Hepatocyte (in vitro differentiated cells): Measurements from ENCODE around the gene PTPRN. TPM values are rescaled to one million over a fixed set of nuclear protein-coding genes. Genes with fewer than 3 reads are reported as not detected.
"Not testable (repeated sequence)": the region's sequence is repeated elsewhere in the genome, so short reads cannot be mapped to it uniquely, and the experiment has no call there.

Source experiments
- DNase-seq: peaks from one replicate; pipeline ENCODE4 v3.0.0-alpha.2; 2016; ENCODE audit warnings: low spot score
- H2AFZ ChIP-seq: fragments of 200-600 bp; sonication (generic); 2 replicates; pipeline ENCODE4 v1.6.0; 2016; ENCODE audit warnings: antibody characterized with exemption, mild to moderate bottlenecking
- H3K27ac ChIP-seq: fragments of 200-600 bp; sonication (generic); 2 replicates; pipeline ENCODE4 v1.5.1; 2016; ENCODE audit warnings: mild to moderate bottlenecking
- H3K27me3 ChIP-seq: fragments of 200-600 bp; sonication (generic); 2 replicates; pipeline ENCODE4 v1.6.1; 2016
- H3K36me3 ChIP-seq: fragments of 200-600 bp; sonication (generic); replicated peaks from 2 replicates; pipeline ENCODE4 v1.5.1; 2016; ENCODE audit warnings: low read depth; ENCODE audit not compliant: insufficient read depth
- H3K4me1 ChIP-seq: fragments of 200-600 bp; sonication (generic); 2 replicates; pipeline ENCODE4 v1.5.1; 2016; ENCODE audit warnings: mild to moderate bottlenecking, moderate library complexity; ENCODE audit not compliant: insufficient read depth
- H3K4me2 ChIP-seq: fragments of 200-600 bp; sonication (generic); 2 replicates; pipeline ENCODE4 v1.6.0; 2016
- H3K4me3 ChIP-seq: fragments of 200-600 bp; sonication (generic); 2 replicates; pipeline ENCODE4 v1.5.1; 2016; ENCODE audit warnings: mild to moderate bottlenecking
- H3K79me2 ChIP-seq: fragments of 200-600 bp; sonication (generic); 2 replicates; pipeline ENCODE4 v1.6.0; 2017; ENCODE audit warnings: mild to moderate bottlenecking
- H3K9me2 ChIP-seq: fragments of 200-600 bp; sonication (generic); replicated peaks from 2 replicates; pipeline ENCODE4 v1.6.0; 2017; ENCODE audit warnings: mild to moderate bottlenecking; ENCODE audit not compliant: insufficient read depth
- H3K9me3 ChIP-seq: fragments of 200-600 bp; sonication (generic); 2 replicates; pipeline ENCODE4 v1.5.1; 2016; ENCODE audit warnings: low read depth, mild to moderate bottlenecking
- H4K20me1 ChIP-seq: fragments of 200-600 bp; sonication (generic); 2 replicates; pipeline ENCODE4 v1.6.0; 2016; ENCODE audit warnings: mild to moderate bottlenecking; ENCODE audit not compliant: insufficient read depth, poor library complexity, severe bottlenecking
- CTCF ChIP-seq: fragments of 200-600 bp; sonication (generic); IDR thresholded peaks from 2 replicates; pipeline ENCODE4 v1.5.1; 2016; ENCODE audit warnings: antibody characterized with exemption, mild to moderate bottlenecking; ENCODE audit not compliant: poor library complexity
- EZH2 ChIP-seq: fragments of 200-600 bp; sonication (generic); IDR thresholded peaks from 2 replicates; pipeline ENCODE4 v1.6.1; 2016; ENCODE audit warnings: antibody characterized with exemption, mild to moderate bottlenecking, borderline replicate concordance
- EZH2phosphoT487 ChIP-seq: fragments of 200-600 bp; sonication (generic); IDR thresholded peaks from one replicate; pipeline ENCODE4 v1.6.1; 2018; ENCODE audit warnings: antibody characterized with exemption, mild to moderate bottlenecking, low read depth, moderate library complexity; ENCODE audit not compliant: unreplicated experiment, severe bottlenecking
- WGBS: methylation state at CpG from one replicate; pipeline ENCODE4 v1.1.6; 2016; ENCODE audit warnings: low lambda C conversion rate; ENCODE audit errors: missing lambda C conversion rate; 5-methylcytosine and 5-hydroxymethylcytosine counted together
- polyA plus RNA-seq: library from polyadenylated mRNA; unstranded; fragments of >200 nt; fragmentation: Nextera tagmentation; extraction: Ambion mirVana; gene quantifications from 2 replicates; pipeline ENCODE4 v1.2.1, GENCODE V29; 2016
- total RNA-seq: library from RNA; depleted of rRNA; stranded (reverse); fragments of >200 nt; gene quantifications from 2 replicates; pipeline ENCODE4 v1.2.3, GENCODE V29; 2014

The PTPRN gene
- total and polyA plus RNA-seq, 2 experiments from 2014 or later: 4.6 to 9.8 TPM

- TF ChIP-seq CTCF (no peak), EZH2phosphoT487 (no peak), EZH2 (no peak)
- peak overlapping the region; percentile 29 for H3K27ac ChIP-seq
- WGBS: 88% methylated on average over 6 of the region's 6 CpGs
Observed at GRCh38 chr2:219289195-219289536, 20.0 kb downstream of the PTPRN start.

GRCh38 chr2:219287580-219288265, 21.5 kb downstream of the PTPRN start:
- no peaks in the 10 kb centered on the region for H3K9me3 ChIP-seq
- H3K79me2 ChIP-seq: no peaks in the 10 kb centered on the region
- no peak overlapping the region for H3K4me2 ChIP-seq
- WGBS: 66% methylated on average over 10 of the region's 10 CpGs
- H3K27me3 ChIP-seq: no peaks in the 10 kb centered on the region
- TF ChIP-seq CTCF (no peak), EZH2phosphoT487 (no peak), EZH2 (no peak)
- H2AFZ ChIP-seq: no peak overlapping the region
- H3K27ac ChIP-seq: no peak overlapping the region
- H3K4me1 ChIP-seq: no peaks in the 10 kb centered on the region
- H3K4me3 ChIP-seq: no peak overlapping the region
- DNase-seq: no peak
- no peaks in the 10 kb centered on the region for H3K36me3 ChIP-seq
- no peaks in the 10 kb centered on the region for H4K20me1 ChIP-seq
- no peaks in the 10 kb centered on the region for H3K9me2 ChIP-seq

More at GRCh38 chr2:219289195-219289536, 20.0 kb downstream of the PTPRN start:
- no peaks in the 10 kb centered on the region for H4K20me1 ChIP-seq
- no peaks in the 10 kb centered on the region for H3K9me2 ChIP-seq
- H3K4me3 ChIP-seq: no peak overlapping the region
- H2AFZ ChIP-seq: no peak overlapping the region
- H3K27me3 ChIP-seq: no peaks in the 10 kb centered on the region
- no peaks in the 10 kb centered on the region for H3K36me3 ChIP-seq
- H3K79me2 ChIP-seq: no peaks in the 10 kb centered on the region
- no peaks in the 10 kb centered on the region for H3K9me3 ChIP-seq
- H3K4me1 ChIP-seq: no peaks in the 10 kb centered on the region
- H3K4me2 ChIP-seq: no peak overlapping the region
- DNase-seq: no peak

GRCh38 chr2:219287116-219287440, 22.1 kb downstream of the PTPRN start:
- not testable (repeated sequence) for H3K36me3 ChIP-seq, H3K4me2 ChIP-seq, H3K4me3 ChIP-seq, H3K27me3 ChIP-seq, H3K9me2 ChIP-seq, DNase-seq, H3K9me3 ChIP-seq, H2AFZ ChIP-seq, H3K4me1 ChIP-seq, H3K79me2 ChIP-seq, H3K27ac ChIP-seq, H4K20me1 ChIP-seq
- whole genome bisulfite sequencing: 94% methylated on average over 6 of the region's 6 CpGs

- Histone ChIP-seq H3K36me3 (no peaks in the 10 kb centered on the region), H3K4me2 (no peak overlapping the region), H3K27ac (no peak overlapping the region), H2AFZ (no peak overlapping the region), H3K9me3 (no peaks in the 10 kb centered on the region), H3K79me2 (no peaks in the 10 kb centered on the region), H3K9me2 (no peaks in the 10 kb centered on the region), H3K4me1 (no peaks in the 10 kb centered on the region), H3K27me3 (no peaks in the 10 kb centered on the region), H4K20me1 (no peaks in the 10 kb centered on the region), H3K4me3 (no peak overlapping the region)
- DNase-seq: no peak
- WGBS: 93% methylated on average over 12 of the region's 12 CpGs
- no peak for TF ChIP-seq EZH2
- TF ChIP-seq CTCF: no peak
- TF ChIP-seq EZH2phosphoT487: no peak
Observed at GRCh38 chr2:219286436-219287115, 22.6 kb downstream of the PTPRN start.
